Islet precursor cell (in vitro differentiated cells): ENCODE measurements around the gene MRPL36.
"Not testable (repeated sequence)": the region's sequence is repeated elsewhere in the genome, so short reads cannot be mapped to it uniquely, and the experiment has no call there.

Experiments used
- DNase-seq: peaks from one replicate; pipeline ENCODE4 v3.0.0-alpha.2; 2018

Gene MRPL36

DNA sequence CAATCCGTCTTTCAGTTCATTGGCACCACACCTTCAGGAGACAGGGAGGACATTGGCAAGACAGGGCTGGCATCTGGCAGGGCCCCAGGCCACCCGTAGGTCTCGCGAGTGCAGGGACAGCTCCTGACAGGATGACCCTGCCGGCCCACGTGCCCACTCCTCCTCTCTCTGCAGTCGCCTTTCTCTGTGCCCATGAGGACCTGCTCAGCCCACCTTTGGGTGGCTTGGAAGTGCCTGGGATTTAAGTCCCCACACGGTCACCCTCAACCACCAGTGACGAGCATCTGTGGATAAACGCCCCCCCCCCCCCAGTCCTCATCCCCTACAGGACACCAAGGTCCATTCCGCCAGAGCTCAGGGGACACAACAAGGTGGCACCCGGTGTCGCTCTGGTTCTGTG, 4.1 kb downstream of the MRPL36 start:
- no peak for DNase-seq

DNA sequence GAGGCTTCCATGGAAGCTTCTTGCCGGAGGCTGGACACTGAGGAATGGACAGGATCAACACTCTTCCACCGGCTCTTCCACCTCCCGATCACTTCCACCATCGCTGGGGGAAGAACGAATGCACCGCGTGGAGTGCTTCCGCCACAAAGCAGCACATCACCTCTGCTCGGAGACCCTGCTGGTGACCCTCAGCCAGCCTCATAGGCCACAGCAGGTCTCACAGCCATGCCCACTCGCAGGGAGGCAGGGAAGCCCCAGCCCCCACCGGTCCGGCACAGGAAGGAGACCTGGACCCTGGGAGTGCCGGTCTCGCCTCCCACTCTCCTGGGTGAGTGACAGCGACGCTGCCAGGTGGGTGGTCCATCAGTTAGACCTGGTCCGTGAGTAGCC, 4.7 kb downstream of the MRPL36 start:
- no peak for DNase-seq

- peak; percentile 74 for DNase-seq
Measured at GRCh38 chr5:1793966-1794900, 5.4 kb downstream of the MRPL36 start.

DNA sequence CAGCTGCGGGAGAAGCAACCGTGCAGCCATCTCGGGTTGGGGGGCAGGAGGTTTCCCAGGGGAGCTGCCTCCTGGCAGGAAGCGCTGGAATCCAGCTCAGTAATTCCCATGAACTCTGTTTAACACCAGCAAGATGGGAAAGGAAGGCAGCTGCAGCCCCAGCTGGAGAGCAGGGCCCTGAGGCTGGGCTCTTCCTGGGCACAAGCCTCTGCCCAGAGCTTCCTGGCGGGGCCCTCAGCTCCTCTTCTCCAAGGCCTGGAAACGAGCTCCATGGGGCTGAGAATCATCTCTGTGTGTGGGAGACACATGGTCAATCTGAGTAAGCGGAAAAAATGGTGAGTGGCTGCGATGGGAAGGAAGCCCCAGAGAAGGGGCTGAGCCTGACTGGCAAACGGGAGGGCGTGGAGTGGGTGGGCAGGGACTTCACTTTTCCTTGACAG, 6.3 kb downstream of the MRPL36 start:
- DNase-seq = peak; percentile 52

DNA sequence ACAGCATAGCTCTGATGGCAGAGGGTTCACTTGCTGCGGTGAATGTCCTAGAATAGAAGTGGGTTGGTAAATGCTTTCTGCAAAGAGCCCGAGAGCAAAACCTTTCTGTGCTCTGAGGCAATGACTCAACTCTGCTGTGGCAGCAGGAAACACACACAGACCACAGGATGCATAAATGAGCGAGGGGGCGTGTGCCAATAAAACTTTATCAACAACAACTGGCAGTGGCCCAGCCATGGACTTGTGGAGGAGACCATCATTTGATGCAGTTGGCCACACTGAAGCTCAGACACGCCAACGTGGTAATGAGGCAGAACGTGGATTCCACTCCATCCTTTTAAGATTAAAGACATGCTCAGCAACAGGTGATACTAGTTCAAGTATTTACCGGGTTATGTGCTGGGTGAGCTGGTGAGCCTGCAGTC, 6.8 kb downstream of the MRPL36 start:
- peak; percentile 67 for DNase-seq

GRCh38 chr5:1791176-1791575, 8.5 kb downstream of the MRPL36 start:
- DNase-seq = no peak

DNA sequence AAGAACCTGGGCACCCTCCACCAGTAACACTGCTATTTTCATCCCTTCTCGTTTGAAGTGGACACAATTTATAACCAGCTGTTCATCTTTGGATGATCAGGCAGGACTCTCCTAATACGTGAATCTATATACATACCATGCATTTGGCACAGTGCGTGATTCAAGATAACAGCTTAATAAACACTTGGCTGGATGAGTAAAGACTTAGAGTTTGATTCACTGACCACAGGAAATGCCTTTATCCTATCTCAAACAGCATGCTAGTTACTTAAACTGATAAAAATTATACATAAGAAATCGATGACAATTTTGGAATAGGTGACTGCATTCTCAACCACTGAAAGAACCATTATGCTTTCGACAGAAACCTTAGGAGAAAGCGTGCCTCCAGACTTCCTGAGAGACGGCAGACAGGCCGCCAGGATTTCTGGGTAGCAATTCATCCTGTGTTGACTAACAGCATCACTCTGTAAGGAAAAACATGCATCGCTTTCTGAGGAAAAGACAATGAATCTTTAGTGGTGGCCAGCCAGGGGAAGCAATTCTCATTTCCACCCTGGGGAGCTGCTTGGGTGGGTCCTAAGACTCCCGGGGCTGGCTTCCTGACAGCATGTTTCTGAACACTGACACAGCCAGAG, 9.7 kb downstream of the MRPL36 start:
- DNase-seq = no peak

DNA sequence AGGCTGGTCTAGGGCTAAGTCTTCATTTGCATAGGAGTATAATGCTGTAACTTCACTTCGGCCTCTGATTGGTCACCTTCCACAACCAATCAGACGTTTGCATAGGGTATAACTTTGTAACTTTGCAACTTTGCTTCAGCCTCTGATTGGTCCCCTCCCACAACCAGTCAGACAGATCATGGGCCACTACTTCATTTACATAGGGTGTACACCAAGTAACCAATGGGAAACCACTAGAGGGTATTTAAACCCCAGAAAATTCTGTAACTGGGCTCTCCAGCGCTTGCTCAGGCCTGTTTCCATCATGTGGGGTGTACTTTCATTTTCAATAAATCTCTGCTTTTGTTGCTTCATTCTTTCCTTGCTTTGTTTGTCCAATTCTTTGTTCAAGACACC, 10.2 kb downstream of the MRPL36 start:
- not testable (repeated sequence) for DNase-seq

DNA sequence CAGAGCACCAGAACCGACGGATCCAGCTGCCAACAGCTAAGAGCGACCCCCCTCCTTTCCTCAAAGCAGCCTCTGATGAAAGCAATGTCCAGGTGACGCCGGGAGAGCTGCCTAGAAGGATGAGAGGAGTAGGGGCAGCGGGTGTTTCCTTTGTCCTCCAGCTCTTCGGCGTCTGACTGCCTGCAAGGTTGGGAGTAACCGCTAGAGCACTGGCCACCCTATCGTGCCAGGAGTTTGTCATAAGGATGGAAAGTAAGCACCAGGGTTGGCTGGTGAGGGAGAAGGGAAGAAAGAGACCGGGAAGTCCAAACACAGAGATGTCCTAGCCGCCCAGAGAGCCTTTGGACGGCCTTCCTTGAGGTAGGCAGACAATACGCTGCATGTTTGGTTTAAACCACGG, 10.8 kb downstream of the MRPL36 start:
- DNase-seq = no peak

- no peak for DNase-seq
Measured at GRCh38 chr5:1788200-1788599, 11.4 kb downstream of the MRPL36 start.

DNA sequence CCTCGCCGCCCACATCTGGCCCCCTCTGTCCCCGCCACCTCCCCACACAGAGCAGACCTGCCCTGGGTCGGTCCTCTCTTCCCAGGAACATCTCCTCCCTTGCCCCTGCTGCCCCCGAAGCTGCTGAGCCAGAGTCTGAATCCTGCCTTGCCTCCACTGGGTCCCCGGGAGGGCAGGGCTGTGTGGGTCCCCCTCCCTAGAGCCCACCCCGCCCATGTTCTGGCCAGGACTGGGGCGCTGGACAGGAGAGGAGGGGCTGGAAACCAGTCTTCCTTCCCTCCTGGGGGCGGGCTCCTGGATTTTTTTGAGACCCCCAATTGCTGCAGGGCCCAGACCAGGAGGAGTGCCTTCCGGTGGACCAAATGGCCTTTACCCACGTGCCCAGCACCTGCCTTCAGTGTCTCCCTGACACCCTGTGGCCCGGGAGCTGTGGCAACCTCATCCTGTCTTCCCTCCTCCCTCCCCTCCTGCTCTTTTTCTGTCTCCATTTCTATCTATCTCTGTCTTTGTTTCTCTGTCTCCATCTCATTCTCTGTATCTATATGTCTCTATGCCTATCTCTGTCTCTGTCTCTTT, 12.1 kb downstream of the MRPL36 start:
- DNase-seq = peak; percentile 47

DNA sequence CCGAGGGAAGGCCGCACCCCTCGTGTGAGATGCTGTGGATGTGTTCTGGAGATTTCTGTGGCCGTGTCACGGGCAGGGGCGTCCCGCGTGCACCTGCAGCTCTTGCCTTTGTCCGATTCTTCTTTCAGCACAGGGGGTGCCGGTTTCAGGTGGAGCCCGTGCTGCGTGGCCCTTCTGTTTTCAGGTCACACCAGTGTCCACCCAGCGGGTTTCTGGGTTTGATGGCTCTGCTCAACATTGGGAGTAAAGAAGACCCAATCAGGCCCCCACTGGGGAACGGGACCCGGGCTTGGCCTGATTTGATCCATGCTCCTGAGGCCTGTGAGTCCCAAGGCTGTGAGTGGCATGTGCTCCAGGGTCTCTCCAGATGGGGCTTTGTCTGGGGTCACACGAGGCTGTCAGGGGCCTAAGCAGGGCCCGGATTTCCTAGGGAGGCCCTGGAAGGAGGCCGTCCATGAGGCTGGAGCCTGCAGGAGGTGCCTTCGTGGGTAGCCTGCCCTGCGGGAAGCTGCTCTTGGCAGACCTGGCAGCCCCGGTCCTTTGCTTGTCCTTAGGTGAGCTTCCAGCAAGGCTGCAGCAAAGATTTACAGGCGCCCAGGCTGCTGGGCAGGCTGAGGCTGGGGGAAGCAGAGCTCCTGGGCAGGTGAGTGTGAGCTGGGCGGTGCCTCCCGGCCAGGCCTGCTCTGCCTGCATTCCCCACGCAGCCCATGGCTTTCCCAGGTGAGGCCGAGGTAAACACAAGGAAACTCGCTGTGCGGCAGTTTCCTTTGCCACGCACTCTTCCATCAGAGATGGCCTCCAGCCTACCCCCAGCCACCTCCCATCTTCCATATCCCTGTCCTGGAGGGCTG, 12.8 kb downstream of the MRPL36 start:
- DNase-seq = peak; percentile 53

- no peak for DNase-seq
Measured at GRCh38 chr5:1785984-1786383, 13.7 kb downstream of the MRPL36 start.

GRCh38 chr5:1785062-1785461, 14.6 kb downstream of the MRPL36 start:
- no peak for DNase-seq

GRCh38 chr5:1784197-1785050, 15.2 kb downstream of the MRPL36 start:
- DNase-seq = no peak

- DNase-seq = no peak
Measured at GRCh38 chr5:1783216-1783554, 16.5 kb downstream of the MRPL36 start.

GRCh38 chr5:1782385-1783215, 17.0 kb downstream of the MRPL36 start:
- DNase-seq = no peak

GRCh38 chr5:1781726-1782384, 17.8 kb downstream of the MRPL36 start:
- DNase-seq = no peak

DNA sequence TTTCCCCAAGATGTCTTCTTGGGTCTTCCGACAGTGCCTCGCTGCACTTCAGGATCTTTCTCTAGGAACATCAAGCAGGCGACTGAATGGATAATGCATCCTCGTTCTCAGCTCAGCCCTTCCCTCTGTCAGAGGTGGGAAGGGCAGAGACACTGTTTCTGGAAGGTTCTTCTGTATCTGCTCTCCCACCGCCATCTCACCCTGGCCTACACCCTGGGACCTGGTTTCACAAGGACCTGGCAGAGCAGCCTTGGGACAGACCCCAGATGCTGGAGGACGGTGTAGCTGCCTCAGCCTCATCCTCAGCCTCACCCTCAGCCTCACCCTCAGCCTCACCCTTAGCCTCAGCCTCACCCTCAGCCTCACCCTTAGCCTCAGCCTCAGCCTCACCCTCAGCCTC, 18.5 kb downstream of the MRPL36 start:
- DNase-seq = no peak

DNA sequence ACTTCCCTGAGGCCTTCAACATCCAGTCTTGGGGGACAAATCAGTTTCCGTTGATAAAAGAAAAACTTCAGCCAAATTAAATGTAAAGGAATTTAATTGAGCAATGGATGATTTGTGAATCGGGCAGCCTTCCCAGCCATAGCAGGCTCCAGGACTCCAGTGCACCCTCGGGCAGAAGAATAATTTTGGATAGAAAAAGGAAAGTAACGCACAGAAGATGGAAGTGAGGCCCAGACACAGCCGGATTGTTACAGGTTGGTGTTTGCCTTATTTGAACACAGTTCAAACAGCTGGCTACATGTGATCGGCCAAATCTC, 19.1 kb downstream of the MRPL36 start:
- no peak for DNase-seq
